ENCODE data around the gene RS1. TPM values are rescaled to one million over a fixed set of nuclear protein-coding genes. Genes with fewer than 3 reads are reported as not detected.
A peak's percentile ranks its signal among the peaks of the same experiment; 100 is the strongest.

The RS1 gene
- total and polyA plus RNA-seq, 8 donors = 0.15 to 5.2 (median 0.25) TPM

- TF ChIP-seq CTCF (IDR thresholded peaks at IDR 0.05) = no peak
- no peaks in the 10 kb centered on the region for H3K36me3 ChIP-seq
- H3K27ac ChIP-seq = no peak overlapping the region
- no peaks in the 10 kb centered on the region for H3K9me3 ChIP-seq
- H3K4me3 ChIP-seq = no peak overlapping the region
- intact Hi-C loops (cut with DNase I) = no loop called here
- H3K27me3 ChIP-seq = no peaks in the 10 kb centered on the region
- DNase-seq = no peak
- ATAC-seq = no peak
- no peaks in the 10 kb centered on the region for H3K4me1 ChIP-seq
Observed at GRCh38 chrX:18643853-18644252, 28.1 kb downstream of the RS1 start.

DNA sequence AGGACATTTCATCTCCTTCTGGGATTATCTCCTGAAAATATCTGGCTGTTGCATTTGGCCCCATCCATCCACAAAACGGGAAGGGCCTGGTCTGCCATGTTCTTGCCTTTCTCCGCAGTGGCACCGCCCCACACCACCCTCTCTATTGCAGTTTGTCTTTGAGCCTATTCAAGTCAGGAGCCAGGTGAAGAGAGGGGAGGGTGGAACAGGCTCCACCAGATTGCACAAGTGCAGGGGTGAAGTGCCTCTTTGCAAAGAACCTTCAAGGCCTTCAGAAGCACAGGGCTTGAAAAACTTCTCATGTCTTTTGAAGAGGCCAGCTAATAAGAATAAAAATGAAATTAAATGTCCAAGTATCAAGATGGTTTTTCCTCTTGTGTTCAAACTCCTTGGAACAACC is 28.7 kb downstream of the RS1 start:
- Histone ChIP-seq H3K36me3 (no peaks in the 10 kb centered on the region), H3K9me3 (no peaks in the 10 kb centered on the region), H3K4me3 (no peak overlapping the region), H3K4me1 (no peaks in the 10 kb centered on the region), H3K27me3 (no peaks in the 10 kb centered on the region), H3K27ac (no peak overlapping the region)
- TF ChIP-seq CTCF (IDR thresholded peaks at IDR 0.05) = no peak
- intact Hi-C loops (cut with DNase I) = no loop called here
- DNase-seq (peak in 2 of 4 donors; percentile 63 to 65), ATAC-seq (peak; percentile 91)

DNA sequence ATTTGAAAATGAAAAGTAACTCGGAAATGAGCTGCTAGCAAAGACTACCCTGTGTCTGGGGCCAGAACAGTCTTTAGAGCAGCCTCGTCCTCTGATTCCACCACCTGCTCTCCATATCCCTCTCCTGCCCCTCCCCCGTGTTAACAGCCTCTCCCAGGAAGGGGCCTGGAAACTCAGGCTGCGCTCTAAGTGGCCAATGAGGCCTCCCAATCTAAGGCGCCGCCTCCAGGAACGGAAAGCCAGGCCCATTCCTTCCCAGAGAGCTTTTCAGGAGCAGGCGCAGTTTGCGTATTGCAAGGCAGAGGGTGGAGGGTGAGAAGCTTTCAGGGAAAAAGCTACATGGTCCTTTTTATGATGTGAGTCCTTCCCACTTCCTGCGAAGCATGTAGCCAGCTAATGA is 31.2 kb downstream of the RS1 start:
- no peak for TF ChIP-seq CTCF (IDR thresholded peaks at IDR 0.05)
- H3K9me3 ChIP-seq = no peaks in the 10 kb centered on the region
- DNase-seq (no peak), ATAC-seq (peak; percentile 48)
- intact Hi-C loops (cut with DNase I) = no loop called here
- no peak overlapping the region for H3K27ac ChIP-seq
- H3K27me3 ChIP-seq = no peaks in the 10 kb centered on the region
- no peaks in the 10 kb centered on the region for H3K4me1 ChIP-seq
- H3K4me3 ChIP-seq = no peak overlapping the region
- H3K36me3 ChIP-seq = no peaks in the 10 kb centered on the region

DNA sequence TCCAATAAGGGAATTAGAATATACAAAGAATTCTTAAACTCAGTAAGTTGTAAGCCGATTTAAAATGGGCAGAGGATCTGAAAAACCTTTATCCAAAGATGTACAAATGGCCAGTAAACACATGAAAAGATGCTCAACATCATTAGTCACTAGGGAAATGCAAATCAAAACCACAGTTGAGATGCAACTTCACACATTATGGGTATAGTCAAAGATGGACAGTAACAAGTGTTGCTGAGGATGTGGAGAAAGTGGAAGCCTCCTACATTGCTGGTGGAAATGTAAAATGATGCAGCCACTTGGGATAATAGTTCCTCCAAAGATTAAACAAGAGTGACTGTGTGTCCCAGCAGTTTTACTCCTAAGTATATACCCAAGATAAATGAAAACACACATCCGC is 32.6 kb downstream of the RS1 start:
- no peak for TF ChIP-seq CTCF (IDR thresholded peaks at IDR 0.05)
- Histone ChIP-seq H3K27ac (no peak overlapping the region), H3K27me3 (no peaks in the 10 kb centered on the region), H3K36me3 (no peaks in the 10 kb centered on the region), H3K4me1 (no peaks in the 10 kb centered on the region), H3K4me3 (no peak overlapping the region), H3K9me3 (no peaks in the 10 kb centered on the region)
- no peak for DNase-seq
- no peak for ATAC-seq
- intact Hi-C loops (cut with DNase I) = no loop called here

DNA sequence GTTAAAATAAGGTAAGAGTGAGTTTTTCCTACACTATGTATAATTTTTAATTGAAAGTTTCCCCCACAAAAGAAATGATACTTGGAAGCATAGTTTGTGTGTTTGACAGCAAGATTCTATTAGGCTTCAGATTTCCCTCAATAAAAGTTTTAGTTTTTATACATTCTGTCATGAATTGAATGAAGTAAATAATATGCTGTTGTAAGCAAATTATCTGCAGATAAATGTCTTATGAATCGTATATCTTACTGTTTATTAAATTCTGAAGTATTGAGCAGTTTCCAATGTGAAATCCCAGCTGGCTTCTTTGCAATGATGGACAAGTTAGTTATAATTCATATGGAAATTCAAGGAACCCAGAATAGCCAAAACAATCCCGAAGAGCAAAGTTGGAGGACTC is 33.5 kb downstream of the RS1 start:
- Histone ChIP-seq H3K27ac (no peak overlapping the region), H3K9me3 (no peaks in the 10 kb centered on the region), H3K4me3 (no peak overlapping the region), H3K27me3 (no peaks in the 10 kb centered on the region), H3K4me1 (no peaks in the 10 kb centered on the region), H3K36me3 (no peaks in the 10 kb centered on the region)
- ATAC-seq (no peak), DNase-seq (no peak)
- TF ChIP-seq CTCF (IDR thresholded peaks at IDR 0.05) = no peak
- intact Hi-C loops (cut with DNase I) = no loop called here

Measured in left lung (tissue), 10 donors.